DOHH2 (cell line): ENCODE data around the gene CYP27B1.

Source experiments
- H3F3A ChIP-seq: fragments of 200-600 bp; sonication (generic), shearing (Covaris generic); 2 replicates; pipeline ENCODE4 v1.6.0; 2016; ENCODE audit warnings: antibody characterized with exemption, mild to moderate bottlenecking; ENCODE audit not compliant: control insufficient read depth, insufficient read depth
- H3K27ac ChIP-seq: fragments of 200-600 bp; sonication (generic); 2 replicates; pipeline ENCODE4 v1.5.1; 2014; ENCODE audit warnings: low read depth, mild to moderate bottlenecking, low read length, moderate library complexity
- H3K27me3 ChIP-seq: fragments of 200-600 bp; sonication (generic); 2 replicates; pipeline ENCODE4 v1.6.1; 2014; ENCODE audit warnings: mild to moderate bottlenecking, low read length, mixed read lengths; ENCODE audit not compliant: control insufficient read depth
- H3K36me3 ChIP-seq: fragments of 200-600 bp; sonication (generic); 2 replicates; pipeline ENCODE4 v1.6.1; 2014; ENCODE audit warnings: mild to moderate bottlenecking, low read length, moderate library complexity, mixed read lengths; ENCODE audit not compliant: control insufficient read depth
- H3K4me1 ChIP-seq: fragments of 200-600 bp; sonication (generic); 2 replicates; pipeline ENCODE4 v1.6.1; 2014; ENCODE audit warnings: mild to moderate bottlenecking, low read length, mixed read lengths; ENCODE audit not compliant: control insufficient read depth
- H3K4me2 ChIP-seq: fragments of 200-600 bp; sonication (generic); 2 replicates; pipeline ENCODE4 v1.6.0; 2014; ENCODE audit warnings: mild to moderate bottlenecking, low read length, moderate library complexity
- H3K4me3 ChIP-seq: fragments of 200-600 bp; sonication (generic); 2 replicates; pipeline ENCODE4 v1.5.1; 2014; ENCODE audit warnings: mild to moderate bottlenecking, low read length, mixed read lengths
- H3K79me2 ChIP-seq: fragments of 200-600 bp; sonication (generic); 2 replicates; pipeline ENCODE4 v1.6.1; 2014; ENCODE audit warnings: mild to moderate bottlenecking, low read length, mixed read lengths; ENCODE audit not compliant: control insufficient read depth
- H3K9me2 ChIP-seq: fragments of 200-600 bp; sonication (generic); replicated peaks from 2 replicates; pipeline ENCODE4 v1.6.1; 2014; ENCODE audit warnings: mild to moderate bottlenecking, low read length, mixed read lengths; ENCODE audit not compliant: control insufficient read depth
- H3K9me3 ChIP-seq: fragments of 200-600 bp; sonication (generic); 2 replicates; pipeline ENCODE4 v1.6.1; 2014; ENCODE audit warnings: antibody characterized with exemption, low read length, mixed read lengths; ENCODE audit not compliant: control insufficient read depth, insufficient read depth
- H4K20me1 ChIP-seq: fragments of 200-600 bp; sonication (generic); 2 replicates; pipeline ENCODE4 v1.6.0; 2014; ENCODE audit warnings: low read depth, mild to moderate bottlenecking, antibody characterized with exemption, low read length, moderate library complexity; ENCODE audit not compliant: control insufficient read depth, insufficient read depth
- EZH2phosphoT487 ChIP-seq: fragments of 200-600 bp; sonication (generic); IDR thresholded peaks from 2 replicates; pipeline ENCODE4 v1.6.1; 2017; ENCODE audit warnings: borderline replicate concordance, mild to moderate bottlenecking, antibody characterized with exemption, low read length, moderate library complexity, mixed read lengths
- TF ChIP-seq, protein P1 (sequence below): fragments of 200-600 bp; sonication (generic); IDR thresholded peaks from one replicate; pipeline ENCODE4 v1.5.1; 2014; ENCODE audit warnings: antibody characterized with exemption, mild to moderate bottlenecking, low read depth, low read length; ENCODE audit not compliant: poor library complexity, severe bottlenecking

CYP27B1 gene

DNA sequence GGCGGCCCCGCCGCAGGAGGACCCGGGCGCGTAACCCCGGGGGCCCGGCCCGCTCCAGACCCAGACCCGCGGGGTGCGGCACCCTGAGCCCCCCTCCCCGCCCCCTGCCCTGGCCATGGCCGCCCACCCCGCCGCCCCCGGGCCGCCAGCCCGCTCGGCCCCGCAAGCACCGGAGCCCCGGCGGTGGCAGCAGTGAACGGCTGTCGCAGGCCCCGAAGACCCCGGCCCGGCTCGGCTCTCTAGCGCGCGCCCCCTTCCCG lies 11.8 kb downstream of the CYP27B1 start:
- Histone ChIP-seq H3K9me3 (no peaks in the 10 kb centered on the region), H3F3A (peaks cover 19% of the 10 kb centered on the region), H3K4me1 (peaks cover 52% of the 10 kb centered on the region), H3K4me3 (peak overlapping the region; percentile 88), H3K27ac (no peak overlapping the region), H3K36me3 (peaks cover 57% of the 10 kb centered on the region), H3K4me2 (peak overlapping the region; percentile 96; the same call in 1 of the 2 replicates), H4K20me1 (peaks cover 7% of the 10 kb centered on the region; the same call in 1 of the 2 replicates), H3K79me2 (peaks cover 70% of the 10 kb centered on the region), H3K27me3 (no peaks in the 10 kb centered on the region), H3K9me2 (no peaks in the 10 kb centered on the region)
- TF ChIP-seq EZH2phosphoT487 = no peak
- TF ChIP-seq, protein P1, sequence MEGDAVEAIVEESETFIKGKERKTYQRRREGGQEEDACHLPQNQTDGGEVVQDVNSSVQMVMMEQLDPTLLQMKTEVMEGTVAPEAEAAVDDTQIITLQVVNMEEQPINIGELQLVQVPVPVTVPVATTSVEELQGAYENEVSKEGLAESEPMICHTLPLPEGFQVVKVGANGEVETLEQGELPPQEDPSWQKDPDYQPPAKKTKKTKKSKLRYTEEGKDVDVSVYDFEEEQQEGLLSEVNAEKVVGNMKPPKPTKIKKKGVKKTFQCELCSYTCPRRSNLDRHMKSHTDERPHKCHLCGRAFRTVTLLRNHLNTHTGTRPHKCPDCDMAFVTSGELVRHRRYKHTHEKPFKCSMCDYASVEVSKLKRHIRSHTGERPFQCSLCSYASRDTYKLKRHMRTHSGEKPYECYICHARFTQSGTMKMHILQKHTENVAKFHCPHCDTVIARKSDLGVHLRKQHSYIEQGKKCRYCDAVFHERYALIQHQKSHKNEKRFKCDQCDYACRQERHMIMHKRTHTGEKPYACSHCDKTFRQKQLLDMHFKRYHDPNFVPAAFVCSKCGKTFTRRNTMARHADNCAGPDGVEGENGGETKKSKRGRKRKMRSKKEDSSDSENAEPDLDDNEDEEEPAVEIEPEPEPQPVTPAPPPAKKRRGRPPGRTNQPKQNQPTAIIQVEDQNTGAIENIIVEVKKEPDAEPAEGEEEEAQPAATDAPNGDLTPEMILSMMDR = no peak

GRCh38 chr12:57754411-57755193 lies 12.3 kb downstream of the CYP27B1 start, which contains the start of gene MARCHF9:
MARCHF9 (plus strand) TSS chr12:57755103; CDS start chr12:57755529, 426 bp downstream.
- Histone ChIP-seq H3K36me3 (peaks cover 56% of the 10 kb centered on the region), H3K79me2 (peaks cover 69% of the 10 kb centered on the region), H3K4me2 (peak within 1 kb of the TSS; percentile 96), H3F3A (peaks cover 19% of the 10 kb centered on the region), H3K27ac (peak within 1 kb of the TSS; percentile 79), H3K27me3 (no peaks in the 10 kb centered on the region), H3K9me2 (no peaks in the 10 kb centered on the region), H3K9me3 (no peaks in the 10 kb centered on the region), H3K4me3 (peak within 1 kb of the TSS; percentile 88), H3K4me1 (peaks cover 52% of the 10 kb centered on the region), H4K20me1 (peaks cover 2% of the 10 kb centered on the region; the same call in 1 of the 2 replicates)
- TF ChIP-seq, protein P1 = no peak
- no peak for TF ChIP-seq EZH2phosphoT487

GRCh38 chr12:57753756-57754337 lies 13.0 kb downstream of the CYP27B1 start:
- Histone ChIP-seq H3K4me2 (peak overlapping the region; percentile 96), H3K79me2 (peaks cover 69% of the 10 kb centered on the region), H3K4me3 (peak overlapping the region; percentile 88), H3K36me3 (peaks cover 56% of the 10 kb centered on the region), H4K20me1 (no peaks in the 10 kb centered on the region; the same call in 1 of the 2 replicates), H3F3A (peaks cover 19% of the 10 kb centered on the region), H3K4me1 (peaks cover 47% of the 10 kb centered on the region), H3K27me3 (no peaks in the 10 kb centered on the region), H3K9me3 (no peaks in the 10 kb centered on the region), H3K27ac (peak overlapping the region; percentile 37), H3K9me2 (no peaks in the 10 kb centered on the region)
- TF ChIP-seq, protein P1 = no peak
- TF ChIP-seq EZH2phosphoT487 = no peak
